ENCODE measurements around the gene TMED10.

- TF ChIP-seq POLR2AphosphoS5 (IDR thresholded peaks at IDR 0.05) (no peak), CTCF (IDR thresholded peaks at IDR 0.05) (no peak), POLR2A (IDR thresholded peaks at IDR 0.05) (no peak)
Measured at GRCh38 chr14:75120541-75121291, 55.7 kb downstream of the TMED10 start.

Measured in prostate gland (tissue), 2 donors.